Hepatocyte (in vitro differentiated cells): Measurements from ENCODE around the gene SLC9A7.

ENCODE experiments used
- EZH2 ChIP-seq: fragments of 200-600 bp; sonication (generic); IDR thresholded peaks from 2 replicates; pipeline ENCODE4 v1.6.1; 2016; ENCODE audit warnings: antibody characterized with exemption, mild to moderate bottlenecking, borderline replicate concordance
- EZH2phosphoT487 ChIP-seq: fragments of 200-600 bp; sonication (generic); IDR thresholded peaks from one replicate; pipeline ENCODE4 v1.6.1; 2018; ENCODE audit warnings: antibody characterized with exemption, mild to moderate bottlenecking, low read depth, moderate library complexity; ENCODE audit not compliant: unreplicated experiment, severe bottlenecking
- TF ChIP-seq, protein P1 (sequence below): fragments of 200-600 bp; sonication (generic); IDR thresholded peaks from 2 replicates; pipeline ENCODE4 v1.5.1; 2016; ENCODE audit warnings: antibody characterized with exemption, mild to moderate bottlenecking; ENCODE audit not compliant: poor library complexity

DNA sequence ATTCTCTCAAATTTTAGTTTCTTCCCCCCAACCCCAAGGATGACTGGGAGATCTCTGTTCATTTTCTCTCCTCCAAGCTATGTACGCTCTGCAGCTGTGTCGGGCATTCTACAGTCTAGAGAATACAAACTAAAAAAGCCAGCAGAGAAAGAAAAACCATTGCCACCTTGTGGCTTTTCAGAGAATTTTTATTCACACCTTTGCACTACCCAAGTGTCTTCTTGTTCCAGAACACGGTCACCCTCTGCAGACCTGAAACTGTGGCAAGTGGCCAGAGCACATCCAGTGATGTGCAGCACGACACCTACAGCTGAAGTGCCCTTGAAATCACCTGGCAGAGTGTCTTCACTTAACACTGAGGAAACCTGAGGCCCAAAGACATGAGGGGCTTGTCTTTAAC is 116.8 kb downstream of the SLC9A7 start:
- no peak for TF ChIP-seq EZH2
- TF ChIP-seq, protein P1, sequence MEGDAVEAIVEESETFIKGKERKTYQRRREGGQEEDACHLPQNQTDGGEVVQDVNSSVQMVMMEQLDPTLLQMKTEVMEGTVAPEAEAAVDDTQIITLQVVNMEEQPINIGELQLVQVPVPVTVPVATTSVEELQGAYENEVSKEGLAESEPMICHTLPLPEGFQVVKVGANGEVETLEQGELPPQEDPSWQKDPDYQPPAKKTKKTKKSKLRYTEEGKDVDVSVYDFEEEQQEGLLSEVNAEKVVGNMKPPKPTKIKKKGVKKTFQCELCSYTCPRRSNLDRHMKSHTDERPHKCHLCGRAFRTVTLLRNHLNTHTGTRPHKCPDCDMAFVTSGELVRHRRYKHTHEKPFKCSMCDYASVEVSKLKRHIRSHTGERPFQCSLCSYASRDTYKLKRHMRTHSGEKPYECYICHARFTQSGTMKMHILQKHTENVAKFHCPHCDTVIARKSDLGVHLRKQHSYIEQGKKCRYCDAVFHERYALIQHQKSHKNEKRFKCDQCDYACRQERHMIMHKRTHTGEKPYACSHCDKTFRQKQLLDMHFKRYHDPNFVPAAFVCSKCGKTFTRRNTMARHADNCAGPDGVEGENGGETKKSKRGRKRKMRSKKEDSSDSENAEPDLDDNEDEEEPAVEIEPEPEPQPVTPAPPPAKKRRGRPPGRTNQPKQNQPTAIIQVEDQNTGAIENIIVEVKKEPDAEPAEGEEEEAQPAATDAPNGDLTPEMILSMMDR, result peak; percentile 32
- no peak for TF ChIP-seq EZH2phosphoT487
